ENCODE data around the gene ARHGAP24.
"Not testable (repeated sequence)": the region's sequence is repeated elsewhere in the genome, so short reads cannot be mapped to it uniquely, and the experiment has no call there.

ARHGAP24 gene

GRCh38 chr4:85870298-85871083 lies 395.5 kb downstream of the ARHGAP24 start:
- no peak for DNase-seq

DNA sequence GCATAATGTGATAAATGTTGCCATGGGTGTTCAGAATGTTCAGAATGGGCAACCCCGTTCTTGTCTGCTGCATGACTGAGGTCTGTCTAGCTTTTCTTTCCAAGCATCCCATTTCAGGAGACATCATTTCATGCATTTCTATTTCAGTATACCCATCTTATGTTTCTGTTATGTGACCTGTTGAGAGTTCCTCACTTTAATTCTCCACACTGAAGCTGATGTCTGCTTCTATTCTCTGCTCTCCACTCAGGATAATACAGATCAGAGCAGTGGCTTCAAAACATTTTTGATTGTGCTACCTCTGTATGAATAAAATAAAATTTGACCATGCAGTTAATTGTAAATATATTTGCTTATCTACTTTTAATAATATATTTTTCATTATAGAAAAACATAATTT lies 398.6 kb downstream of the ARHGAP24 start:
- no peak for DNase-seq

DNA sequence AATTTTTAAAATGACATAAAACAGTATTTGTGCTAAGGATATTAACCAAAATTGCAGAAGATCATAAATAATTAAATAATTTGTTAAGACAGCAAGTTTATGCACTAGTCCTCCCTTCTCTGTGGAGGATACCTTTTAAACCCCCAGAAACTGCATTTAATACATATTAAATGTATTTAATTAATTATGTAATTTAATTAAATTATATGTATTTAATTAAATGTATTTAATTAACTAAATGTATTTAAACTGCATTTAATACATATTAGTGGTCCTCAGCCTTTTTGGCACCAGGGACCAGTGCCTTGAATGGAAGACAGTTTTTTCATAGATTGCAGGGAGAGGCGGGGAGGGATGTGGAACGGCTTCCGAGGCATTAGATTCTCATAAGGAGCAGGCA lies 404.6 kb downstream of the ARHGAP24 start:
- no peak for DNase-seq

- DNase-seq = no peak
Observed at GRCh38 chr4:85883180-85883579, 408.2 kb downstream of the ARHGAP24 start.

DNA sequence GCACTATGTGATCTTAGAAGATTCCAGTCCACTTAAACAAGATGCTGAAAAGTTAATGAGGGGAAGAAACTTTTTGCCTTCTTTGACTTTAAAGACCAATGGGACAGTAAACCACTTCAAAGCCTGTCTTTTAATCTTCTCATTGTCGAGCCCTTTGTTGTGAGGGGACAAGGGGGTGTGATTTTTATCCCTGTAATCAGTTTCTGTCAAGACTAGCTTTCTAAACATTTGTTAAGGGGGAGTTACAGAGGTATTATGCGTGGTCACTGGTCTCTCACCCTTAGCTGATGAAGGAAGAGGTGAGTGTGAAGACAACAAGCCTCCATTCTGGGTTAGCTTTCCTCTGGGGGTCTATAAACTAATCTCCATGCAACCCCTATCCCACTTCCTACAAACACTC lies 409.3 kb downstream of the ARHGAP24 start:
- DNase-seq = no peak

- DNase-seq = no peak
Observed at GRCh38 chr4:85886665-85887064, 411.7 kb downstream of the ARHGAP24 start.

DNA sequence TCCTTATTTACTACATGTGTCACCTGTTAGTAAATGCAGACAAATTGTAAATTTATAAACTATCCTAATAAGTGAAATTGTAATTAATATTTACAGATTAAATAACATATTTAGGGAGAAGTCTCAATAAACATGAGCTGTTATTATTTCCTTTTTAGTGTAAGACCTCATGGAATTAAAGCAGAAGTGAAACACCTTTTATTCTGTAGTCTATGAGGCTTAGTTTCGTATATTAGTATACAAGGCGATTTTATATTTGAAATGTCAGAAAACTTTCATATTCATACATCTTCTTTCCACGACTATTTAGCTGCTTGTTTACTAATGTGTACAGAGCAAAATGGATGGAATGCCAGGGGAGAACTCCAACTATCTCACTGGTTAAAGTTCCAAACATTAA lies 414.4 kb downstream of the ARHGAP24 start:
- DNase-seq = no peak

DNA sequence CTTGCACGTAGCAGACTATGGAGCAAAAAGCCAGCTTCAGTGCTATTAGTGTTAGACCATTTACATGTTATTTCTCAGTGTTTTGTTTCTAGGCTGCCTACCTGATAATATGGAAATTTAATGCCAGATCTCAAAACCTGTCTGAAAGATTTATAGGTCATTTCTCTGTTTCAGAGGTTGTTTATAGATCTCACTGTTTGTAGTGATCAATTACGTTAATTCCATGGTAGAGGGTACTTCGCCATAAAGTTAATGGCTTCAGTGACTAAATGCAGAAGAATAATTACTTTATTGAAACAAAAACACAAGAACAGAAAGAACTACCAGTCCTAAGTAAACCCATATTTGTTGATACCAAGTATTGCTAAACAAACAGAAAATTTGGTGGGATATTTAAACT lies 420.8 kb downstream of the ARHGAP24 start:
- no peak for DNase-seq

GRCh38 chr4:85898231-85898630 lies 423.3 kb downstream of the ARHGAP24 start:
- DNase-seq = no peak

- DNase-seq = no peak
Observed at GRCh38 chr4:85901500-85901899, 426.6 kb downstream of the ARHGAP24 start.

DNA sequence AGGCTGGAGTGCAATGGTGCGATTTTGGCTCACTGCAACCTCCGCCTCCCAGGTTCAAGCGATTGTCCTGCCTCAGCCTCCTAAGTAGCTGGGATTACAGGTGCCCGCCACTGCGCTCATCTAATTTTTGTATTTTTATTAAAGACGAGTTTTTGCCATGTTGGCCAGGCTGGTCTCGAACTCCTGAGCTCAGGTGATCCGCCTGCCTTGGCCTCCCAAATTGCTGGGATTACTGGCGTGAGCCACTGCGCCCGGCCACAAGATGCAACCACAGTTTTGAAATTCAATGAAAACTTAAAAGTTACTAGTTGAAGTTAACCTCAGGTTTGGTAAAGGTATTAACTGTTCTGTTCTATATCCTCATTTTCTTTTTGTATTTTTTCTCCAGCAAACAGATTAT lies 427.7 kb downstream of the ARHGAP24 start:
- DNase-seq = not testable (repeated sequence)

GRCh38 chr4:85905761-85906160 lies 430.8 kb downstream of the ARHGAP24 start:
- DNase-seq = no peak

DNA sequence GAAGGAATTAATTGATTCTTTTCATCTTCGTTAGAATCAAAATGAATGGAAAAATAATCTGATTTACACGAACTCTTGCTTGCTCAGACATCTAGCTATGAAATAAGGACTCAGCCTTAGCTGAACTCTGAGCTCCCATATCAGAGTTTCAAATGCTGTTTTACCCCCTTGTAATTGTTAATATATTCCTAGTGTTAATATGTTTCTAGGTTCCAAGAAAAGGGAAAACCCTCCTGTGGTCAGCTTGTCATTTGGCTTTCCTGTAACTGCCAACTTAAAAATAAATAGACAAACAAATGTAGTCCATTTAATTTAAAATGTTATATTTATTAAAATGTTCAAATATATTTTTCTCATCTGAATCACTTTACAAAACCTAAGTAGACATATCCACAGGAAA lies 432.1 kb downstream of the ARHGAP24 start:
- no peak for DNase-seq

DNA sequence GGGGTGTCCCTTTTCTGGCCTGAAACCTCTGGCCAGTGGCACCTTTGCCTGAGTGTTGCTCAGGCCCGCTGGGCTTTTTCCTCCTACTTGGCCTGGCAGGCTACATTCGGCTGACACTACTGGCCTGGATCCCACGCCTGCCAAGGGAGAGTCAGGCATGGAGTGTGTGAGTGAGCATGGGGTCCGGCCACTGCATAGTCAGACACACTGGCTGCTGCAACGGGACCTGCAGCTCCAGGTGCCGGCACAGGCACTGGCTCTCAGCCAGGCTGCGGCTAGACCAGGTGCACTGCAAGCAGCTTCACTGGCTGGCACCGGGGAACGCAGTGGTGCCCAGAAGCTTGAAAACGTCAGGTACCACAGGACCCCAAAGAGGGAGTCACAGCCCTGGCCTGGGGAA lies 434.9 kb downstream of the ARHGAP24 start:
- no peak for DNase-seq

GRCh38 chr4:85910985-85911384 lies 436.0 kb downstream of the ARHGAP24 start:
- DNase-seq = no peak

- no peak for DNase-seq
Observed at GRCh38 chr4:85913931-85914694, 439.2 kb downstream of the ARHGAP24 start.

GRCh38 chr4:85915570-85915969 lies 440.6 kb downstream of the ARHGAP24 start:
- not testable (repeated sequence) for DNase-seq

DNA sequence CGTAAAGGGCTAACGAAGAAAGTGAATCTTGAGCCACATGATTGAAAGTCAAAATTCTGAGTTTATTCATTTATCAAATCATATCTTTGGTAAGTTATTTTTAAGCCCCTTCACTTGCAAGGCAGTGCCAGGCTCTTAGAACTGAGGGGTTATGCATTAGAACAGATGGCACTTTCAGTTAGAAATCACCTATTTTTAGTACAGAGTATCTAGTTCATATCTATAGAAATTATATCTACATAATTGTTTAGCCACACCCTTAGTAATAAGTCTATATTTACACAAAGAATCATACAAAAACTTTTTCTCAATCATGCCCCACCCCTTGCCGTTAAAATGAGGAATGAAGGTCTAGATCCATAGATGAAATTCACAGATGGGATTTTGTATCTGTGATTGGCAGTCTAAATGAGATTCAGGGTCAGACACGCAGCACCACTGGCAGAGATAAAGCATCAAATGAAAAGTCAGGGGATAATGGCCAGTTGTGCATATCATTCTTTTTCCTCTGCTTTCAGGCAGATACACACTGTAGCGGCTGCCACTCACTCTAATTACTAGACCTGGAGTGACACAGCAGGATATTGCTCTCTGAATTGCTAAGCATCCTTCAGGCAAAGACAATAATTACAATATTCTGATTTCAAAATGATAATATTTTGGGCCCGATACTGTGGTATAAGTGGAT lies 444.4 kb downstream of the ARHGAP24 start:
- no peak for DNase-seq

DNA sequence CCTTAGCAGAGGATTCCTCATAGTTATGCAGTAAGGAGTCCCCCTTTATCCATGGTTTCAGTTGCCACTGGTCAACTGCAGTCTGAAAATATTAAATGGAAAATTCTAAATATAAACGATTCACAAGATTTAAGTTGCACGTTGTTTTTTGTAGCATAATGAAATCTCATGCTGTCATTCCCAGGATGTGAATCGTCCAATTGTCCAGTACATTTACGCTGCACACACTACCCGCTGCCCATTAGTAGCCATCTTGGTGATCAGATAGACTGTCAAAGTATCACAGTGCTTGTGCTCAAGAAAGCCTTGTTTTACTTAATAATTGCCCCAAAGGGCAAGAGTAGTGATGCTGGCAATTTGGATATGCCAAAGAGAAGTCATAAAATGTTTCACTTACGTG lies 450.1 kb downstream of the ARHGAP24 start:
- DNase-seq = no peak

- no peak for DNase-seq
Observed at GRCh38 chr4:85928775-85929591, 454.0 kb downstream of the ARHGAP24 start.

- no peak for DNase-seq
Observed at GRCh38 chr4:85929961-85930665, 455.2 kb downstream of the ARHGAP24 start.
